DMS 273 treated with DMSO at 0.1 percent for 48 hours (cell line): ENCODE results near the gene ATF1.
"Not testable (repeated sequence)": the region's sequence is repeated elsewhere in the genome, so short reads cannot be mapped to it uniquely, and the experiment has no call there.

Source experiments
- DNase-seq: peaks from one replicate; lab custom pipeline; 2025; lab: John Stamatoyannopoulos, UW

The ATF1 gene

DNA sequence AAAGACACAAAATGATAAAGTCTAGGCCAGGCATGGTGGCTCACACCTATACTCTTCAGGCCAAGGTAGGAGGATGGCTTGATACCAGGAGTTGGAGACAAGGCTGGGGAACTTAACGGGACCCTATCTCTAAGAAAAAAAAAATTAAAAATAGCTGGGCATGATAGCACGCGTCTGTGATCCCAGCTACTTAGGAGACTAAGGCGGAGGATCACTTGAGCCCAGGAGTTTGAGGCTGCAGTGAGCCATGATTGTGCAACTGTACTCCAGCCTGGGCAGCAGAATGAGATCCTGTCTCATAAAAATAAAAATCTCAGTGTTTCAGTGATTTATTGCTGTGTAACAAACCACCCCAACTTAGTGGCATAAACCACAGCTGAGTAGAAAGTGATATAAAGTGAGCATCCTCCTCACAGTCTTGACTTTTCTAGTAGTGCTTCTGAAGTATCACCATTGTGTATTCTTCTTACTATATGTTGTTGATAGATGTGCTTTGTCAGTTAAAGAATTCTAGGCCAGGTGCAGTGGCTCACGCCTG is 10.6 kb upstream of the ATF1 start:
- no peak for DNase-seq

- DNase-seq = peak; percentile 6
These were observed 589 bp downstream of the ATF1 start for GRCh38 chr12:50764286-50765094.

GRCh38 chr12:50765095-50765911 is 1.4 kb downstream of the ATF1 start:
- no peak for DNase-seq

DNA sequence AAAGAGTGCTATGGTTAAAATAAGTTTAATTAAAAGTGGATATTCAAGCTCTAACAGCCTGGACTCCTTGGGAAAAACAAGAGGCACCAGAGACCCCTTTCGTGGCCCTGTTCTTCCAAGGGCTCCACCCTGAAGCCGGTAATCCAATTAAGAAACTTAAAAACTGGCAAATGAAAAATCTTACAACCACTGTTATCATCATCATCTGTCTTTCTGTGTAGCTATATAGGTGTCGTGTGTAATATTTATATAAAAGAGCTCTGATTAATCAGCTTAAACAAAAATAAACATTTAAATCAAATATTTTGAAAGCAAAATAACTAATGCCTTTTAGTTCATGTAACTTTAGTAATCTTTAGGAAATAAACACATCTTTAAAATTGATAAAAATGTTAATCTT is 4.5 kb downstream of the ATF1 start:
- DNase-seq = no peak

DNA sequence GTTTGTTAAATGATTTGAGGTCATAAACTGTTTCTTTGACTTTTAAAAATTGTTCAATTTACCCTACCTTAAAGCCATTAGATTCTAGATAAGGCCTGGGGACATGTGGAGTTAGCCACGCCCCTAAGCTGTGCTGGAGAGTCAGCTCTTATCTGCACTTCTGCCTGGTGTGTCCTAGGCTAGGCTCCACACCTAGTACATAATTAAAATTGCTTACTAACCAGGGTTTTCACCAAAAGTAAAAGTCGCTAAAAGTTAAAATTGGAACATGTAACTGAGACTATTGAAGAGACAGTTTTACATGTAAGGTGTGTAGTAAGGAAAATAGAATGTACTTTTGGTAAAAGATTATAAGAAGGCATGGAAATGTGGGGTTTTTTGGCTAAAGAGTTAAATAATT is 4.9 kb downstream of the ATF1 start:
- DNase-seq = not testable (repeated sequence)

- DNase-seq = no peak
These were observed 7.5 kb downstream of the ATF1 start for GRCh38 chr12:50771409-50771808.

GRCh38 chr12:50772470-50772869 is 8.6 kb downstream of the ATF1 start:
- no peak for DNase-seq

- no peak for DNase-seq
These were observed 9.0 kb downstream of the ATF1 start for GRCh38 chr12:50772877-50773276.

DNA sequence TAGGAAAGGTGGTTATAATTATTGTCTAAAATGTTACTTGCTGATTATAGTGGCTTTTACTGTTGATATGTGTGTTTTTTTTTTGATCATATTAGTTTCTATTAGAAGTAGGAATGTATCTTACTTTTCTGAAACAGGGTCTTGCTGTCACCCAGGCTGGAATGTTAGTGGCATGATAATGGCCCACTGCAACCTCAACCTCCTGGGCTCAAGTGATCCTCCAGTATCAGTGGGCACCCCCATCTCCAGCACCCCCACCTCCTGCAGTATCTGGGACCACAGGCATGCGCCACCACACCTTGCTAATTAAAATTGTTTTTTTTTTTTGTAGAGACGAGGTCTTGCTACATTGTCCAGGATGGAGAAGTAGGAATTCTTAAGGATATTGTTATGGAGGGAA is 11.3 kb downstream of the ATF1 start:
- no peak for DNase-seq

GRCh38 chr12:50776749-50777728 is 13.1 kb downstream of the ATF1 start:
- DNase-seq = no peak

- no peak for DNase-seq
These were observed 15.0 kb downstream of the ATF1 start for GRCh38 chr12:50778663-50779590.

DNA sequence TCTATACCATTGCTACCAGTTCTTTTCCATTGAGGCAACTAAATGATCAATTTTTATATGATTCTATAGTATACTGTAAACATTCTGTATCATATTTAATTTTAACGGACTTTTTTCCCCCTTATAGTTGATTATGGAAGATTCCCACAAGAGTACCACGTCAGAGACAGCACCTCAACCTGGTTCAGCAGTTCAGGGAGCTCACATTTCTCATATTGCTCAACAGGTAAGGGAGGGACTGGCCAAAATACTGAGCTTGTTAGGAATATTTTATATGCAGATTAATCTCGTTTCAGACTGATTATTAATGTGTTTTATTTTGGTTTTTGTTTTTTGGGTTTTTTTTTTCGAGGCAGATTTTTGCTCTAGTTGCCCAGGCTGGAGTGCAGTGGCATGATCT is 16.1 kb downstream of the ATF1 start:
- DNase-seq = no peak

- DNase-seq = no peak
These were observed 20.6 kb downstream of the ATF1 start for GRCh38 chr12:50784501-50784900.

GRCh38 chr12:50785406-50786001 is 21.6 kb downstream of the ATF1 start:
- DNase-seq = no peak

GRCh38 chr12:50786498-50787231 is 22.8 kb downstream of the ATF1 start:
- DNase-seq = no peak

GRCh38 chr12:50787618-50788017 is 23.7 kb downstream of the ATF1 start:
- no peak for DNase-seq

- DNase-seq = no peak
These were observed 24.7 kb downstream of the ATF1 start for GRCh38 chr12:50788561-50788960.

- no peak for DNase-seq
These were observed 26.2 kb downstream of the ATF1 start for GRCh38 chr12:50790081-50790480.

- DNase-seq = no peak
These were observed 36.0 kb downstream of the ATF1 start for GRCh38 chr12:50799908-50800307.
